Measurements from ENCODE around the gene SLC8A3. TPM values are rescaled to one million over a fixed set of nuclear protein-coding genes. Genes with fewer than 3 reads are reported as not detected.

The SLC8A3 gene
- polyA plus RNA-seq, 1 of the 3 experiments (the other 2 are of a cell fraction): 0.26 TPM

DNA sequence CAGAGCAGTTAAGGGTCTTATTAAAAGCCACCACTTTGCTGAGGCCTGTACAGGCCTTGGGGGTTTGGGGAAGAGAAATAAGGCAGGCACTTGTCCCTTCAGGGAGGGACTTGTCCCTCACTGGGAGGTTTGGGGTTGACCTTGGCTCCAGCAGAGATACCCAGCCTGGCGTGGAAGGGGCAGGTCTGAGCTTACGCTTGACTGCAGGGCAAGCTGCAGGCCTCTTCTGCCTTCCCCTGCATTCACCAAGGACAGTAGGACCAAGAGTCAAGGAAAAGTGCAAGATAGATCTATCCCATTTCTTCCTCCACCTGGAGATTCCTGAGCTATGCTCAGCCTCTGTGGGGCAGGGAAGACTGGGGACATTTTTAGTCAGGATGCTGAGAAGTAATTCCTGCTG lies 155.2 kb downstream of the SLC8A3 start (continued):
- TF ChIP-seq, protein P1, sequence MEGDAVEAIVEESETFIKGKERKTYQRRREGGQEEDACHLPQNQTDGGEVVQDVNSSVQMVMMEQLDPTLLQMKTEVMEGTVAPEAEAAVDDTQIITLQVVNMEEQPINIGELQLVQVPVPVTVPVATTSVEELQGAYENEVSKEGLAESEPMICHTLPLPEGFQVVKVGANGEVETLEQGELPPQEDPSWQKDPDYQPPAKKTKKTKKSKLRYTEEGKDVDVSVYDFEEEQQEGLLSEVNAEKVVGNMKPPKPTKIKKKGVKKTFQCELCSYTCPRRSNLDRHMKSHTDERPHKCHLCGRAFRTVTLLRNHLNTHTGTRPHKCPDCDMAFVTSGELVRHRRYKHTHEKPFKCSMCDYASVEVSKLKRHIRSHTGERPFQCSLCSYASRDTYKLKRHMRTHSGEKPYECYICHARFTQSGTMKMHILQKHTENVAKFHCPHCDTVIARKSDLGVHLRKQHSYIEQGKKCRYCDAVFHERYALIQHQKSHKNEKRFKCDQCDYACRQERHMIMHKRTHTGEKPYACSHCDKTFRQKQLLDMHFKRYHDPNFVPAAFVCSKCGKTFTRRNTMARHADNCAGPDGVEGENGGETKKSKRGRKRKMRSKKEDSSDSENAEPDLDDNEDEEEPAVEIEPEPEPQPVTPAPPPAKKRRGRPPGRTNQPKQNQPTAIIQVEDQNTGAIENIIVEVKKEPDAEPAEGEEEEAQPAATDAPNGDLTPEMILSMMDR (IDR thresholded peaks at IDR 0.05): no peak
- TF ChIP-seq RXRA (IDR thresholded peaks at IDR 0.05; ENCODE audit: borderline replicate concordance, low read depth): no peak
- TF ChIP-seq TCF12 (IDR thresholded peaks at IDR 0.05): no peak
- TF ChIP-seq, protein P2, sequence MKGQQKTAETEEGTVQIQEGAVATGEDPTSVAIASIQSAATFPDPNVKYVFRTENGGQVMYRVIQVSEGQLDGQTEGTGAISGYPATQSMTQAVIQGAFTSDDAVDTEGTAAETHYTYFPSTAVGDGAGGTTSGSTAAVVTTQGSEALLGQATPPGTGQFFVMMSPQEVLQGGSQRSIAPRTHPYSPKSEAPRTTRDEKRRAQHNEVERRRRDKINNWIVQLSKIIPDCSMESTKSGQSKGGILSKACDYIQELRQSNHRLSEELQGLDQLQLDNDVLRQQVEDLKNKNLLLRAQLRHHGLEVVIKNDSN (IDR thresholded peaks at IDR 0.05; ENCODE audit: borderline replicate concordance, low read depth): no peak
- no peak for TF ChIP-seq GATA2 (CRISPR knock-in tag; IDR thresholded peaks at IDR 0.05)
- no peak for TF ChIP-seq RFX5 (IDR thresholded peaks at IDR 0.05; ENCODE audit: low read length)
- TF ChIP-seq YY1 (IDR thresholded peaks at IDR 0.05; ENCODE audit: low read depth): no peak

DNA sequence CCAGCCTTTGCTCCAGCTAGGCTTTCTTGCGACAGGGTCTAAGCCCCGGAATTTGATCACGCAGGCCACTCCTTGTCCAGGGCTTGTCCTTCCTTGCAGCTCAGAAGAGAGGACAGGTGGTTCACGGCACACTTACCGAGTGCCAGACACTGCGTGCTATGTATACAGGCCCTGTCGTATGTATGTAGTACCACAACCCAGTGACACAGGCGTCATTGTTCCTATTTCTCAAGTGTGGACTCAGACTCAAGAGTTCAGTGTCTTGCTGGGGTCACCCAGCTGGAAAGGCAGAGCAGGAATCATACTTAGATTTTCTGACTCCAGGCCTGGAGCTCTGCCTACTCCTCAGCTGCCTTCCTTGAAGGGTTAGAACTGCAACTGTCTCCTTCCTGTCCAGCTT lies 155.6 kb downstream of the SLC8A3 start:
- DNase-seq: no peak
- CTCF ChIA-PET: interaction anchor here (0.6 to 5.9 kb wide), 9 partner anchors 12 to 284 kb away, joined by 3 to 51 read pairs (median 5); no protein-coding TSS in a partner anchor
- Histone ChIP-seq H3K36me3 (replicated peaks in 1 of 2; ENCODE audit: control insufficient read depth in 1 of 2, insufficient read depth in 2 of 2, low read length in 1 of 2) (no peaks in the 10 kb centered on the region), H3K9me2 (no peaks in the 10 kb centered on the region), H2AFZ (ENCODE audit: low read depth) (no peak overlapping the region), H3K9me3 (no peaks in the 10 kb centered on the region), H3K9ac (no peak overlapping the region), H3K4me3 (ENCODE audit: low read depth in 2 of 2, low read length in 1 of 2) (no peak overlapping the region), H3K4me2 (no peak overlapping the region), H3K4me1 (ENCODE audit: control insufficient read depth in 1 of 2, insufficient read depth in 2 of 2, low read depth in 1 of 2, low read length in 1 of 2) (no peaks in the 10 kb centered on the region), H3F3A (replicated peaks; ENCODE audit: insufficient read depth) (no peaks in the 10 kb centered on the region), H4K20me1 (ENCODE audit: insufficient read depth) (no peaks in the 10 kb centered on the region), H3K79me2 (ENCODE audit: insufficient read depth) (no peaks in the 10 kb centered on the region), H3K27me3 (ENCODE audit: insufficient read depth) (no peaks in the 10 kb centered on the region), H3K27ac (ENCODE audit: low read depth in 2 of 2, low read length in 1 of 2) (no peak overlapping the region)
- 56% methylated on average over 8 of the region's 8 CpGs for WGBS (ENCODE audit: low lambda C conversion rate)
- POLR2A ChIA-PET: no interaction called here
- TF ChIP-seq, protein P3, sequence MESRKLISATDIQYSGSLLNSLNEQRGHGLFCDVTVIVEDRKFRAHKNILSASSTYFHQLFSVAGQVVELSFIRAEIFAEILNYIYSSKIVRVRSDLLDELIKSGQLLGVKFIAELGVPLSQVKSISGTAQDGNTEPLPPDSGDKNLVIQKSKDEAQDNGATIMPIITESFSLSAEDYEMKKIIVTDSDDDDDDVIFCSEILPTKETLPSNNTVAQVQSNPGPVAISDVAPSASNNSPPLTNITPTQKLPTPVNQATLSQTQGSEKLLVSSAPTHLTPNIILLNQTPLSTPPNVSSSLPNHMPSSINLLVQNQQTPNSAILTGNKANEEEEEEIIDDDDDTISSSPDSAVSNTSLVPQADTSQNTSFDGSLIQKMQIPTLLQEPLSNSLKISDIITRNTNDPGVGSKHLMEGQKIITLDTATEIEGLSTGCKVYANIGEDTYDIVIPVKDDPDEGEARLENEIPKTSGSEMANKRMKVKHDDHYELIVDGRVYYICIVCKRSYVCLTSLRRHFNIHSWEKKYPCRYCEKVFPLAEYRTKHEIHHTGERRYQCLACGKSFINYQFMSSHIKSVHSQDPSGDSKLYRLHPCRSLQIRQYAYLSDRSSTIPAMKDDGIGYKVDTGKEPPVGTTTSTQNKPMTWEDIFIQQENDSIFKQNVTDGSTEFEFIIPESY (IDR thresholded peaks at IDR 0.05; ENCODE audit: borderline replicate concordance, low read depth): no peak
- TF ChIP-seq, protein P4, sequence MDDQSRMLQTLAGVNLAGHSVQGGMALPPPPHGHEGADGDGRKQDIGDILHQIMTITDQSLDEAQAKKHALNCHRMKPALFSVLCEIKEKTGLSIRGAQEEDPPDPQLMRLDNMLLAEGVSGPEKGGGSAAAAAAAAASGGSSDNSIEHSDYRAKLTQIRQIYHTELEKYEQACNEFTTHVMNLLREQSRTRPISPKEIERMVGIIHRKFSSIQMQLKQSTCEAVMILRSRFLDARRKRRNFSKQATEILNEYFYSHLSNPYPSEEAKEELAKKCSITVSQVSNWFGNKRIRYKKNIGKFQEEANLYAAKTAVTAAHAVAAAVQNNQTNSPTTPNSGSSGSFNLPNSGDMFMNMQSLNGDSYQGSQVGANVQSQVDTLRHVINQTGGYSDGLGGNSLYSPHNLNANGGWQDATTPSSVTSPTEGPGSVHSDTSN (IDR thresholded peaks at IDR 0.05): no peak
- no peak for TF ChIP-seq MXI1 (IDR thresholded peaks at IDR 0.05; ENCODE audit: low read depth, low read length)
- TF ChIP-seq FOSL2 (IDR thresholded peaks at IDR 0.05; ENCODE audit: borderline replicate concordance, low read depth): no peak
- no peak for TF ChIP-seq CHD2 (IDR thresholded peaks at IDR 0.05; ENCODE audit: low read length, partially characterized antibody)
- TF ChIP-seq TEAD4 (IDR thresholded peaks at IDR 0.05; ENCODE audit: borderline replicate concordance, insufficient read depth): no peak
- no peak for TF ChIP-seq ELF1 (IDR thresholded peaks at IDR 0.05)
- TF ChIP-seq, protein P1 (IDR thresholded peaks at IDR 0.05): no peak
- no peak for TF ChIP-seq YY1 (IDR thresholded peaks at IDR 0.05; ENCODE audit: low read depth)
- TF ChIP-seq GABPA (IDR thresholded peaks at IDR 0.05; ENCODE audit: low read depth): no peak
- TF ChIP-seq RFX5 (IDR thresholded peaks at IDR 0.05; ENCODE audit: low read length): no peak
- TF ChIP-seq NFIC (IDR thresholded peaks at IDR 0.05; ENCODE audit: borderline replicate concordance): no peak
- TF ChIP-seq, protein P5, sequence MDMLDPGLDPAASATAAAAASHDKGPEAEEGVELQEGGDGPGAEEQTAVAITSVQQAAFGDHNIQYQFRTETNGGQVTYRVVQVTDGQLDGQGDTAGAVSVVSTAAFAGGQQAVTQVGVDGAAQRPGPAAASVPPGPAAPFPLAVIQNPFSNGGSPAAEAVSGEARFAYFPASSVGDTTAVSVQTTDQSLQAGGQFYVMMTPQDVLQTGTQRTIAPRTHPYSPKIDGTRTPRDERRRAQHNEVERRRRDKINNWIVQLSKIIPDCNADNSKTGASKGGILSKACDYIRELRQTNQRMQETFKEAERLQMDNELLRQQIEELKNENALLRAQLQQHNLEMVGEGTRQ (IDR thresholded peaks at IDR 0.05; ENCODE audit: borderline replicate concordance, low read depth, low read length): no peak

Measured in SK-N-SH (cell line).